SK-N-SH (cell line): Measurements from ENCODE around the gene ADD2. TPM values are rescaled to one million over a fixed set of nuclear protein-coding genes. Genes with fewer than 3 reads are reported as not detected.

ENCODE experiments used
- CTCF ChIA-PET: fragments of 300-600, 350-600 bp; formaldehyde crosslinking; extraction: SDS; loops from one replicate; lab custom pipeline; 2021; lab: Yijun Ruan, JAX
- POLR2A ChIA-PET: fragments of 350-600 bp; sonication (Branson Sonifier 250); formaldehyde crosslinking; extraction: SDS; loops from one replicate; lab custom pipeline; 2020; ENCODE audit warnings: antibody characterized with exemption, inconsistent platforms; lab: Yijun Ruan, JAX
- DNase-seq: peaks from one replicate; pipeline ENCODE4 v3.0.0; 2012
- H2AFZ ChIP-seq: fragments of 200-600 bp; sonication (generic); 2 replicates; pipeline ENCODE4 v1.8.1; 2016; ENCODE audit warnings: antibody characterized with exemption, mild to moderate bottlenecking, low read depth
- H3F3A ChIP-seq: fragments of 200-600 bp; sonication (generic); replicated peaks from 2 replicates; pipeline ENCODE3; 2016; ENCODE audit warnings: antibody characterized with exemption, mild to moderate bottlenecking; ENCODE audit not compliant: insufficient read depth
- H3K27ac ChIP-seq, 2 experiments: fragments of 200-500 bp in 1 of 2; fragments of 200-600 bp in 1 of 2; sonication (Bioruptor generic) in 1 of 2; sonication (generic), shearing (Covaris generic) in 1 of 2; 2 replicates each; pipeline versions ENCODE4 v1.5.1 to v1.6.1; 2014 to 2016; ENCODE audit warnings: low read depth in 2 of 2, inconsistent platforms in 1 of 2, low read length in 1 of 2, mild to moderate bottlenecking in 1 of 2, mixed read lengths in 1 of 2
- H3K27me3 ChIP-seq: fragments of 200-600 bp; sonication (generic), shearing (Covaris generic); 2 replicates; pipeline ENCODE4 v1.6.1; 2016; ENCODE audit warnings: mixed run types; ENCODE audit not compliant: insufficient read depth
- H3K36me3 ChIP-seq, 2 experiments: fragments of 200-500 bp in 1 of 2; fragments of 200-600 bp in 1 of 2; sonication (Bioruptor generic) in 1 of 2; sonication (generic) in 1 of 2; replicated peaks in 1 of 2; 2 replicates each; pipeline versions ENCODE3 to v1.5.1; 2014 to 2016; ENCODE audit warnings: low read length in 1 of 2, mild to moderate bottlenecking in 1 of 2; ENCODE audit not compliant: insufficient read depth in 2 of 2, control insufficient read depth in 1 of 2
- H3K4me1 ChIP-seq, 2 experiments: fragments of 200-500 bp in 1 of 2; fragments of 200-600 bp in 1 of 2; sonication (Bioruptor generic) in 1 of 2; sonication (generic), shearing (Covaris generic) in 1 of 2; 2 replicates each; pipeline versions ENCODE4 v1.5.1 to v1.6.1; 2014 to 2016; ENCODE audit warnings: low read depth in 1 of 2, low read length in 1 of 2, mixed run types in 1 of 2; ENCODE audit not compliant: insufficient read depth in 2 of 2, control insufficient read depth in 1 of 2
- H3K4me2 ChIP-seq: fragments of 200-600 bp; sonication (generic), shearing (Covaris generic); 2 replicates; pipeline ENCODE4 v1.6.1; 2017; ENCODE audit warnings: mixed run types
- H3K4me3 ChIP-seq, 2 experiments: fragments of 200-500 bp in 1 of 2; fragments of 200-600 bp in 1 of 2; sonication (Bioruptor generic) in 1 of 2; sonication (generic), shearing (Covaris generic) in 1 of 2; 2 replicates each; pipeline versions ENCODE4 v1.5.1 to v1.8.1; 2014 to 2016; ENCODE audit warnings: low read depth in 2 of 2, inconsistent platforms in 1 of 2, low read length in 1 of 2, mild to moderate bottlenecking in 1 of 2, mixed read lengths in 1 of 2, moderate library complexity in 1 of 2
- H3K79me2 ChIP-seq: fragments of 200-600 bp; sonication (generic); 2 replicates; pipeline ENCODE4 v1.8.1; 2017; ENCODE audit warnings: mild to moderate bottlenecking; ENCODE audit not compliant: insufficient read depth
- H3K9ac ChIP-seq: fragments of 200-600 bp; sonication (generic); 2 replicates; pipeline ENCODE4 v1.6.1; 2017; ENCODE audit warnings: mixed run types
- H3K9me2 ChIP-seq: fragments of 200-600 bp; sonication (generic); 2 replicates; pipeline ENCODE4 v1.6.1; 2017; ENCODE audit warnings: mixed run types
- H3K9me3 ChIP-seq: fragments of 200-600 bp; sonication (generic); 2 replicates; pipeline ENCODE4 v1.6.1; 2017; ENCODE audit warnings: mixed run types, mild to moderate bottlenecking, moderate library complexity
- H4K20me1 ChIP-seq: fragments of 200-600 bp; sonication (generic); 2 replicates; pipeline ENCODE4 v1.6.1; 2017; ENCODE audit warnings: mild to moderate bottlenecking, mixed run types; ENCODE audit not compliant: insufficient read depth
- ELF1 ChIP-seq: IDR thresholded peaks from 2 replicates; pipeline ENCODE4 v1.4.0; 2012
- EP300 ChIP-seq, 2 experiments: IDR thresholded peaks; 2 replicates each; pipeline versions ENCODE4 v1.4.0 to v1.6.1; 2012; ENCODE audit warnings: borderline replicate concordance in 1 of 2, low read depth in 1 of 2, low read length in 1 of 2
- FOXJ3 ChIP-seq: sonication (generic); formaldehyde crosslinking; IDR thresholded peaks from 2 replicates; pipeline ENCODE4 v1.5.1; 2020; ENCODE audit warnings: mild to moderate bottlenecking, missing genetic modification reagents
- FOXM1 ChIP-seq: IDR thresholded peaks from 2 replicates; pipeline ENCODE4 v1.4.0; 2012; ENCODE audit warnings: low read depth, mild to moderate bottlenecking
- MAX ChIP-seq: IDR thresholded peaks from 2 replicates; pipeline ENCODE4 v1.4.0; 2012; ENCODE audit warnings: low read depth
- PBX3 ChIP-seq: IDR thresholded peaks from 2 replicates; pipeline ENCODE4; 2012
- RAD21 ChIP-seq: IDR thresholded peaks from 2 replicates; pipeline ENCODE4 v1.6.1; 2012; ENCODE audit warnings: mild to moderate bottlenecking, low read length
- RXRA ChIP-seq: IDR thresholded peaks from 2 replicates; pipeline ENCODE4 v1.4.0; 2012; ENCODE audit warnings: low read depth, mild to moderate bottlenecking, borderline replicate concordance
- TCF12 ChIP-seq: IDR thresholded peaks from 2 replicates; pipeline ENCODE4 v1.4.0; 2012
- USF1 ChIP-seq: IDR thresholded peaks from 2 replicates; pipeline ENCODE4 v1.4.0; 2012; ENCODE audit warnings: low read depth, borderline replicate concordance
- USF2 ChIP-seq: fragments of 150-350 bp; IDR thresholded peaks from 2 replicates; pipeline ENCODE4 v1.6.1; 2017; ENCODE audit warnings: antibody characterized with exemption, low read length, low read depth, borderline replicate concordance
- YY1 ChIP-seq: IDR thresholded peaks from 2 replicates; pipeline ENCODE4 v1.4.0; 2012; ENCODE audit warnings: low read depth, mild to moderate bottlenecking
- ZBTB33 ChIP-seq: IDR thresholded peaks from 2 replicates; pipeline ENCODE4 v1.4.0; 2012; ENCODE audit warnings: low read depth, borderline replicate concordance
- WGBS: methylation state at CpG from one replicate; pipeline ENCODE4 v1.1.6; 2017; ENCODE audit warnings: low lambda C conversion rate; 5-methylcytosine and 5-hydroxymethylcytosine counted together
- polyA plus RNA-seq, 3 experiments: library from polyadenylated mRNA; depleted of rRNA; stranded (reverse); fragments of >200 nt; gene quantifications; 2 replicates each; pipeline ENCODE4 v1.2.3, GENCODE V29; 2012

ADD2 gene
- polyA plus RNA-seq, 1 of the 3 experiments (the other 2 are of a cell fraction) = 0.30 TPM

- TF ChIP-seq ZBTB33 = no peak
- no peak for TF ChIP-seq MAX
- TF ChIP-seq USF1 = no peak
- no peak for TF ChIP-seq EP300 (IDR thresholded peaks at IDR 0.05; ENCODE audit: borderline replicate concordance in 1 of 2, low read depth in 1 of 2, low read length in 1 of 2)
- no peak for TF ChIP-seq RAD21
- no peak for TF ChIP-seq RXRA
- no peak for TF ChIP-seq TCF12
- no peak for TF ChIP-seq FOXM1
- TF ChIP-seq YY1 = no peak
- TF ChIP-seq, all 33 proteins: peak for 0
Observed at GRCh38 chr2:70817284-70817954, 49.4 kb upstream of the ADD2 start (continued).

- Histone ChIP-seq H3K9ac (no peak overlapping the region), H3K27ac (no peak overlapping the region), H3K9me3 (no peaks in the 10 kb centered on the region), H3K9me2 (no peaks in the 10 kb centered on the region), H3K79me2 (no peaks in the 10 kb centered on the region), H3K4me3 (no peak overlapping the region), H3K36me3 (no peaks in the 10 kb centered on the region), H3K27me3 (no peaks in the 10 kb centered on the region; the same call in none of the 2 replicates), H3K4me1 (no peaks in the 10 kb centered on the region; a peak in 1 of 4 replicates), H3F3A (no peaks in the 10 kb centered on the region), H4K20me1 (no peaks in the 10 kb centered on the region), H3K4me2 (no peak overlapping the region), H2AFZ (no peak overlapping the region)
- TF ChIP-seq RAD21 (no peak), USF2 (no peak), FOXJ3 (CRISPR knock-in tag) (no peak), PBX3 (no peak), ELF1 (no peak)
- 25% methylated on average over 5 of the region's 5 CpGs for WGBS
- ChIA-PET CTCF (interaction anchor here (0.9 to 1.3 kb wide), 3 partner anchors 27 to 144 kb away, joined by 3 to 5 read pairs (median 3); partner anchors contain the start of gene FIGLA), POLR2A (no interaction called here)
- DNase-seq = no peak
Observed at GRCh38 chr2:70816726-70817125, 48.7 kb upstream of the ADD2 start.
